Small intestine (tissue), 7 donors: ENCODE results near the gene ZNF335. TPM values are rescaled to one million over a fixed set of nuclear protein-coding genes. Genes with fewer than 3 reads are reported as not detected.
"Not testable (repeated sequence)": the region's sequence is repeated elsewhere in the genome, so short reads cannot be mapped to it uniquely, and the experiment has no call there.

Experiments used
- DNase-seq, 2 donors: peaks; one replicate each; pipeline versions ENCODE4 v3.0.0 to v3.0.0-alpha.2; 2013
- FAIRE-seq: peaks from 2 replicates; lab custom pipeline; 2012; peaks lifted over from hg19 to GRCh38; lab: Jason Lieb, UNC
- H3K27ac ChIP-seq, 3 donors: one replicate each; pipeline ENCODE4 v1.5.1; 2013; ENCODE audit warnings: low read length in 2 of 3, mild to moderate bottlenecking in 2 of 3, control low read depth in 1 of 3, inconsistent platforms in 1 of 3, low read depth in 1 of 3, moderate library complexity in 1 of 3
- H3K27me3 ChIP-seq, 3 donors: one replicate each; pipeline ENCODE4 v1.6.1; 2013; ENCODE audit warnings: low read length in 3 of 3, inconsistent platforms in 1 of 3; ENCODE audit not compliant: control insufficient read depth in 3 of 3, insufficient read depth in 3 of 3
- H3K36me3 ChIP-seq, 3 donors: one replicate each; pipeline ENCODE4 v1.6.1; 2013; ENCODE audit warnings: low read length in 3 of 3, inconsistent platforms in 1 of 3, low read depth in 1 of 3, mild to moderate bottlenecking in 1 of 3, moderate library complexity in 1 of 3; ENCODE audit not compliant: control insufficient read depth in 3 of 3, insufficient read depth in 2 of 3
- H3K4me1 ChIP-seq, 3 donors: one replicate each; pipeline ENCODE4 v1.6.1; 2013; ENCODE audit warnings: low read length in 2 of 3, inconsistent platforms in 1 of 3, low read depth in 1 of 3, mild to moderate bottlenecking in 1 of 3, moderate library complexity in 1 of 3; ENCODE audit not compliant: control insufficient read depth in 3 of 3, insufficient read depth in 2 of 3
- H3K4me3 ChIP-seq, 3 donors: one replicate each; pipeline ENCODE4 v1.5.1; 2013; ENCODE audit warnings: low read length in 3 of 3, control low read depth in 1 of 3, inconsistent platforms in 1 of 3, low read depth in 1 of 3, mild to moderate bottlenecking in 1 of 3, moderate library complexity in 1 of 3
- H3K9me3 ChIP-seq, 2 donors: one replicate each; pipeline ENCODE4 v1.6.1; 2013; ENCODE audit warnings: low read depth in 1 of 2, low read length in 1 of 2; ENCODE audit not compliant: control insufficient read depth in 2 of 2, insufficient read depth in 1 of 2
- WGBS, 3 donors: extraction: QIAGEN DNeasy Blood & Tissue Kit; methylation state at CpG; one replicate each; pipeline ENCODE4 v1.1.7; 2013; 5-methylcytosine and 5-hydroxymethylcytosine counted together
- polyA plus RNA-seq, 4 donors: library from polyadenylated mRNA; stranded (reverse) in 3 of 4; unstranded in 1 of 4; fragments of 200-250 nt in 3 of 4; fragments of 120-200 nt in 1 of 4; gene quantifications; one replicate each; pipeline versions ENCODE4 v1.2.1 to v1.2.3, GENCODE V29; 2013
- donor health status: healthy with polysubstance abuse.
- donor health status: control.
- donor health status: control.
- donor health status: Bipolar disorder and iron deficiency.
- donor health status: healthy.

The ZNF335 gene
- polyA plus RNA-seq, 4 donors, result 10.7 to 20.8 (median 13.1) TPM

GRCh38 chr20:45998761-45999160, 26.8 kb upstream of the ZNF335 start:
- FAIRE-seq, result no peak
- no peak overlapping the region for H3K27ac ChIP-seq
- peaks cover 0 to 25% (median 6%) of the 10 kb centered on the region in 3 donors for H3K27me3 ChIP-seq
- H3K36me3 ChIP-seq, result no peaks in the 10 kb centered on the region
- no peaks in the 10 kb centered on the region for H3K4me1 ChIP-seq
- H3K4me3 ChIP-seq, result no peak overlapping the region
- DNase-seq, result no peak
- no peaks in the 10 kb centered on the region for H3K9me3 ChIP-seq
- 37 to 60% (median 51%) methylated on average over 4 of the region's 4 CpGs for WGBS, 3 donors

- H3K4me3 ChIP-seq, result no peak overlapping the region
- no peaks in the 10 kb centered on the region for H3K4me1 ChIP-seq
- H3K9me3 ChIP-seq, result no peaks in the 10 kb centered on the region
- peaks cover 0 to 25% (median 6%) of the 10 kb centered on the region in 3 donors for H3K27me3 ChIP-seq
- 56 to 81% (median 69%) methylated on average over 2 of the region's 2 CpGs for WGBS, 3 donors
- no peak overlapping the region for H3K27ac ChIP-seq
- H3K36me3 ChIP-seq, result no peaks in the 10 kb centered on the region
- FAIRE-seq (no peak), DNase-seq (no peak)
Observed at GRCh38 chr20:45998337-45998736, 26.3 kb upstream of the ZNF335 start.

GRCh38 chr20:45997187-45997586, 25.2 kb upstream of the ZNF335 start:
- DNase-seq (no peak), FAIRE-seq (no peak)
- Histone ChIP-seq H3K4me1 (no peaks in the 10 kb centered on the region), H3K27me3 (peaks cover 0 to 25% (median 6%) of the 10 kb centered on the region in 3 donors), H3K27ac (no peak overlapping the region), H3K4me3 (no peak overlapping the region), H3K9me3 (no peaks in the 10 kb centered on the region), H3K36me3 (no peaks in the 10 kb centered on the region)
- 37 to 47% (median 44%) methylated on average over 3 of the region's 3 CpGs for WGBS, 3 donors

- not testable (repeated sequence) for H3K9me3 ChIP-seq, H3K4me3 ChIP-seq, DNase-seq, H3K4me1 ChIP-seq, FAIRE-seq, H3K27ac ChIP-seq, H3K36me3 ChIP-seq
- 63 to 76% (median 67%) methylated on average over 6 of the region's 6 CpGs for WGBS, 3 donors
- H3K27me3 ChIP-seq, result peaks cover 0 to 17% (median 6%) of the 10 kb centered on the region in 3 donors
Observed at GRCh38 chr20:45995495-45996097, 23.6 kb upstream of the ZNF335 start.

- Histone ChIP-seq H3K9me3 (no peaks in the 10 kb centered on the region), H3K4me1 (no peaks in the 10 kb centered on the region), H3K36me3 (no peaks in the 10 kb centered on the region), H3K27me3 (peaks cover 0 to 10% (median 3%) of the 10 kb centered on the region in 3 donors), H3K4me3 (no peak overlapping the region), H3K27ac (no peak overlapping the region)
- no peak for FAIRE-seq
- 59 to 71% (median 64%) methylated on average over 9 of the region's 9 CpGs for WGBS, 3 donors
- DNase-seq, result no peak
Observed at GRCh38 chr20:45994761-45995493, 22.9 kb upstream of the ZNF335 start.

- Histone ChIP-seq H3K4me3 (no peak overlapping the region), H3K4me1 (no peaks in the 10 kb centered on the region), H3K36me3 (no peaks in the 10 kb centered on the region), H3K27me3 (peaks cover 0 to 10% (median 3%) of the 10 kb centered on the region in 3 donors), H3K9me3 (no peaks in the 10 kb centered on the region), H3K27ac (no peak overlapping the region)
- WGBS, 3 donors, result 55 to 71% (median 58%) methylated on average over 11 to 12 of the region's 12 CpGs
- FAIRE-seq (no peak), DNase-seq (peak in 1 of 2 donors; percentile 57)
Observed at GRCh38 chr20:45993197-45993951, 21.4 kb upstream of the ZNF335 start.

- no peaks in the 10 kb centered on the region for H3K4me1 ChIP-seq
- H3K27ac ChIP-seq, result no peak overlapping the region
- FAIRE-seq (no peak), DNase-seq (no peak)
- H3K36me3 ChIP-seq, result no peaks in the 10 kb centered on the region
- peaks cover 0 to 4% (median 3%) of the 10 kb centered on the region in 3 donors for H3K27me3 ChIP-seq
- WGBS, 3 donors, result 64 to 83% (median 80%) methylated on average over 3 of the region's 3 CpGs
- no peak overlapping the region for H3K4me3 ChIP-seq
- no peaks in the 10 kb centered on the region for H3K9me3 ChIP-seq
Observed at GRCh38 chr20:45991616-45992015, 19.6 kb upstream of the ZNF335 start.

- not testable (repeated sequence) for FAIRE-seq
Observed at GRCh38 chr20:45988830-45989229, 16.8 kb upstream of the ZNF335 start.

More at GRCh38 chr20:45988830-45989229, 16.8 kb upstream of the ZNF335 start:
- H3K27ac ChIP-seq, H3K36me3 ChIP-seq, H3K9me3 ChIP-seq, H3K4me1 ChIP-seq, DNase-seq, H3K4me3 ChIP-seq, H3K27me3 ChIP-seq: not testable (repeated sequence)
- WGBS, 3 donors, result 31 to 68% (median 51%) methylated on average over 6 of the region's 6 CpGs
